ENCODE measurements around the gene BEGAIN. TPM values are rescaled to one million over a fixed set of nuclear protein-coding genes. Genes with fewer than 3 reads are reported as not detected.

The BEGAIN gene
- total and polyA plus RNA-seq, 12 donors, result 0.20 to 4.3 (median 0.83) TPM

DNA sequence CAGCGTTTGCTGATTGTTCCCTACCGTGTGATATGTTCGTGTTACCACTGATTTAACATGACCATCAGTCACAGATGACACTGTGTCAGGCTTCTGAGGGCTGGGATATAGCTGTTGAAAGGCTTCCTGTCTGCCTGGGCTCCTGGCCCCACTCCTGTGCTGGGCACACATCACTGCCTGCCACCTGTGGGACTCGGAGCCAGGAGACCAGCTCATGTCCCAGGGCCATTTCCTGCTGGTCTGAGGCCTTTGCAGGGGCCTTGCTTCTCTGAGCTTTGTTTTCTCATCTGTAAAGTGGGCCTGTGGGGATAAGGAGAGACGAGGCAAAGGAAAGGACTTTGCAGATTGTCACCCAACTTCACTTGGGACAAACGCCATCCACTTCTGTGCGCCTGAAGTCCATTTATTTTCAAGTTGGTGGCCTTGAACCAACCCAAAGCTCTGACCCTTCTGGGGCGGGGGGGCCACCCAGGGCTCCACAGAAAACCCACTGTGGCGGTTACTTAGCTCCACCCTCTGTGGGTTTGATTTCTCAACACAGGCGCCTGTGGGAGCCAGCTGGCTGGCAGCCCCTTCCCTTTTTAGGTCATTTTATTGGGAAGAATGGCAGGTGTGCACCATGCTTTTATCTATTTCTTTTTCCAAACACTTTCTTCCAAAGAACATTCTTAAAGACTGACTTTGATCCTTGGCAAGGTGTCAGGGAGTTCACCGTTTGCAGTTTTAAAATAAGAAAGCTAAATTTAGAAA is 54.1 kb downstream of the BEGAIN start:
- TF ChIP-seq CTCF (IDR thresholded peaks at IDR 0.05), result no peak
- Histone ChIP-seq H3K27me3 (no peaks in the 10 kb centered on the region), H3K9me3 (no peaks in the 10 kb centered on the region), H3K4me3 (no peak overlapping the region), H3K4me1 (peaks cover 0 to 15% (median 0%) of the 10 kb centered on the region in 9 donors), H3K27ac (no peak overlapping the region), H3K36me3 (peaks cover 0 to 20% (median 0%) of the 10 kb centered on the region in 9 donors)
- intact Hi-C loops (cut with DNase I), result no loop called here
- WGBS, 2 donors, result 75 to 83% methylated on average over 11 of the region's 11 CpGs
- DNase-seq, result peak; percentile 6 to 28
- no peak for ATAC-seq

DNA sequence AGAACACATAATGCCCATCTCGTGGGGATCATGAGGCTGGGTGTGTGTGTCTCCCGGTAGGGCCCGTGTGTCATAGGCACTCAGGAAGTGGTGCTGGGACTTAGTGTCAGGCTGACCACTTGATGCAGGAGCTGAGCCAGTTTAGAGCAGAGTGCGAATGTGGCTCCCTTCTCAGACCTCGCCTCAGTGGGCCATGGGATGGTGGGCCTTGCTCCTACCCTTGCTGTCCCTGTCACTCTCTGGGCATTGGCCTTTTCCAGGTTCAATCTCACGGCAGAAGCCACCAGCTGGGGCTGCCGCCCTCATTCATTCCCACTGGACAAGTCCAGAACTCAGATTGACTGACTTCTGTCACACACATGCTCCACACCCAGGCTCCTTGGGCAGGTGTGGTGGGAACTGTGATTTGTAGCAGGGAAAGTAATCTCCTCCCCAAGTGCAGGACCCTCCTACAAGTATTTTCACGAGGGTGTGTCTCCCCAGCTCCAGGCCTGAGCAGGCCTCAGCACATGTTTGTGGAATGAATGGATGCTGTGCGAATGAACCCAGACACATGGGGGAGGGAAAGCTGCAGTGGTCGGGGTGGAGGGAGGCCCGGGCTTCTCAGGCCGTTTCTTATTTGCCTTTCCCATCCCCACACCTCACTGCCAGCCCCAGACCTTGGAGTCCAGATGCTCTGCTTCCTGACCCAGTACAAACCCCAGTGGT is 54.9 kb downstream of the BEGAIN start:
- no peak overlapping the region for H3K4me3 ChIP-seq
- peak in 1 of 2 donors; percentile 1 for DNase-seq
- WGBS, 2 donors, result 84 to 86% methylated on average over 12 of the region's 12 CpGs
- peaks cover 0 to 15% (median 0%) of the 10 kb centered on the region in 9 donors for H3K4me1 ChIP-seq
- H3K27me3 ChIP-seq, result no peaks in the 10 kb centered on the region
- H3K27ac ChIP-seq, result no peak overlapping the region
- peaks cover 0 to 23% (median 0%) of the 10 kb centered on the region in 9 donors for H3K36me3 ChIP-seq
- no peak for TF ChIP-seq CTCF (IDR thresholded peaks at IDR 0.05)
- ATAC-seq, result no peak
- H3K9me3 ChIP-seq, result no peaks in the 10 kb centered on the region
- intact Hi-C loops (cut with DNase I), result no loop called here

- ATAC-seq (no peak), DNase-seq (no peak)
- Histone ChIP-seq H3K36me3 (peaks cover 0 to 32% (median 3%) of the 10 kb centered on the region in 9 donors), H3K4me3 (no peak overlapping the region), H3K27me3 (no peaks in the 10 kb centered on the region), H3K4me1 (peaks cover 0 to 15% (median 0%) of the 10 kb centered on the region in 9 donors), H3K9me3 (no peaks in the 10 kb centered on the region), H3K27ac (no peak overlapping the region)
- intact Hi-C loops (cut with DNase I), result no loop called here
- WGBS, 2 donors, result 96% methylated on average over 16 of the region's 16 CpGs
- no peak for TF ChIP-seq CTCF (IDR thresholded peaks at IDR 0.05)
These were observed 55.8 kb downstream of the BEGAIN start for GRCh38 chr14:100531152-100532121.
